Amniotic stem cell (primary cell): ENCODE results near the gene SRPK2.

Source experiments
- DNase-seq: peaks from one replicate; lab custom pipeline; 2025; lab: John Stamatoyannopoulos, UW

Gene SRPK2

DNA sequence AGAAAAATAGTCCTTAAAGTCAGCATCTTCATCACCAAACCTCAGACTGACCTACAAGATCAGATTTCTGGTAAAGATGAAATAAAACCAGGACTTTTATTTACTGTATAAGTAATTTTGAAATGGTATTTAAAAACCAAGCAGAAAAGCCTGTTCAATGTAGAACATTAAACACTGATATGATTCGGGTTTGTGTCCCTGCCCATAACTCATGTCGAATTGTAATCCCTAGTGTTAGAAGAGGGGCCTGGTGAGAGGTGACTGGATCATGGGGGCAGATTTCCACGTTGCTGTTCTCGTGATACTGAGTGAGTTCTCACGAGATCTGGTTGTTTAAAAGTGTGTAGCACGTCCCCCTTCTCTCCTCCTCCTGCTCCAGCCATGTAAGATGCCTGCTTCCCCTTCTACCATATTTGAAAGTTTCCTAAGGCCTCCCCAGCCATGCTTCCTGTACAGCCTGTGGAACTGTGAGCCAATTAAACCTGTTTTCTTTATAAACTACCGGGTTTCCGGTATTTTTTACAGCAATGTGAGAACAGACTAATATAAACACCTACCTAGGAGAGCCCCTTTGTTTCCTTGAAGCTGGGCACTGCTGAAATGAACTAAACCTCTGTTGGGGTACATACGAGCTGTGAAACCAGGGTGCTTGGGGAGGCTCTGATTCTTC lies 254.6 kb downstream of the SRPK2 start:
- no peak for DNase-seq

DNA sequence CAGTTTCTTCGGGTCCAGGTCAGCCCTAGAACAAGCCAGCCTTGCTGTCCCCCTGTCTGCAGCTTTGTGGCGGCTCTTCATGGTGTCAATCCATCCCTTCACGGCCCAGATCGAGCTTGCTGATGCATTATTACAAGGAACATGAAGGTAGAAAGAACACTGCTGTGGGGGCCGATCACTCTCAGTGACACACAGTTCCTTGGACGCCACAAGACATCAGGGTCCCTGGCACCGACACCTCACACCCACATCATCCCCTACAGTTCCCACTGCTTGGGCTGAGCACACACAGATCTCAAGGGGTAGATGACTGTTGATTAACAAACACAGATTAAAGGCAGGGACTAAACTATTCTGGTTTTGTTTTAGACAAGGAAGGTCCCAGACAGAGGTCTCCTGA lies 255.4 kb downstream of the SRPK2 start:
- DNase-seq, result no peak

DNA sequence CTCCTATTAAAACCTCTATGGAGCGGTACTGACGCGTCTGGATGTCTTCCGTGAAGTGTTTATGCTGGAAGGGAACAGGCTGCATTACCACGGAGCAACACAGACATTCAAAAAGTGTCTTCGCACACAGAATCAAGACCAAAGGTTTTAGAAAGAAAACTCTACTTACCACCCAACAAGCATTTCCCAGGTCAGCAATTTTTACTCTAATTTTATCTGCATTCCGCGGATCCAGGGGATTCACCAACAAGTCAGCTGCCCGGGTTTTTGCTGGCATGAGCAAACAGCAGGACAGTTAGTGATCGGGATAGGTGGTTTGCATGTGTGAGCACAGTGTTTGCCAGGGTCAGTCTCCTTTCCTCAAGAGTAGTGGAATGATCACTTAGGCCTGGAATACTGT lies 255.9 kb downstream of the SRPK2 start:
- DNase-seq, result no peak

DNA sequence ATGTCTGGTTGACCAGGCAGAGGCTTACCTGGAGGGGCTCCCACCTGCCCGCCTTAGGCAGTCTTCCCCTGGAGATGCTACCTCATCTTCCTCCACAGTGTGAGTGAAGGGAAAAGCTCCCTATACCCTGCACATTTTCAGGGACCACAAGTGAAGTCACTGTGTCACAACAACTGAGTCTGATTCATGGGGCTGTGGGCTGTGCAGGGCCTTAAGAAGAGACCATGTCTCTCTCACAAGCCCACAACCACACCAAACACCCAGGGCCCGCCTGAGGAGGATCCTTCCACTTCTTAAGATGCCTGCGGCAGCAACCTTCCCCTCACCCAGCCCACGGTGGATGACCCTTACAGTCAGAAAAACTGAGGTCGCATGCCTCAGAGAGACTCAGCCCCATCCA lies 256.4 kb downstream of the SRPK2 start:
- no peak for DNase-seq

DNA sequence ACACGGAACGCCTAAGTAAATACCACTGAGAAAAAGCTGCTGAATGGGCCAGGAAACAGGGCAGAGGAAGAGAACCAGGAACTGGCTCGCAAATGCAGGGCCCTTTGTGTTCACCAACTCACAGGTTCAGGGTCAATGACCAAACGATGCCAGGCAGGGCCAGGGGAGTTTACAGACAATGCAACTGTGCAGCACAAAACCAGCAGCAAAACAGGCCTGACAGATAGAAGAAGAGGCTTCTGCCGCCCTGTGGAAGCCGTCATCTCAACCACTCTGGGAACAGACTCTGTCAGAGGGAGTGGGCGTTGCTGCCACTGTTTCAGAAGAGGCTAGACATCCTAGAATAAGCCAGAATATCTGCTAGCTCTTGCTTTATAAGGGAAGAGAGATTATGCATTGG lies 256.8 kb downstream of the SRPK2 start:
- no peak for DNase-seq

DNA sequence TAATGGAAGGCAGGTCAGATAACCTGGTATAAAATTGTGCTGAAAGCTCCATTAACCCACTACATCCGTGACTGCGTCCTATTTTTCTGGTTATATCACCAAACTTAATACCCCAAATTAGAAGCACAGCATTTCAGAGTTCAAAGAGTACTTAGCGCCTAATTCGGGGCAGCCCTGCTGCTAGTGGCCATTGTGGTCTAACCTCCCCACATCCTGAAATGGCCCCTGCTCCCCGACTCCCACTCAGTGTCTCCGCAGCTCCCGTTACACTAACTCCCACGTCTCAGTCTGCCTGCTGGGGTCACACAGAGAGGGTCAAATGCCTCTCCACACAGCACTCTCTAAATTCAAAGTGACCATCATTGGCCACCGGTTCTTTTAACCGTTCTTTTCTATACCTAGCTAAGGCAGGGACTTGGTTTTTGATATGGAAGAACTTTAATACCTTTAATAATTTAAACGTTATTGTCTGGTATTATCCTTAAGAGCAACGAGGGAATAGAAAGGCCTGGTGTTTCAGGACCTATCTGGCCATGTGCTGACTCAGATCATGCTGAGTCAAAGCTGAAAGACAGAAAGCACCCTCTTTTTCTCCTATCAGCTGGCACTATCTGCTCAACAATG lies 257.6 kb downstream of the SRPK2 start:
- DNase-seq, result no peak

DNA sequence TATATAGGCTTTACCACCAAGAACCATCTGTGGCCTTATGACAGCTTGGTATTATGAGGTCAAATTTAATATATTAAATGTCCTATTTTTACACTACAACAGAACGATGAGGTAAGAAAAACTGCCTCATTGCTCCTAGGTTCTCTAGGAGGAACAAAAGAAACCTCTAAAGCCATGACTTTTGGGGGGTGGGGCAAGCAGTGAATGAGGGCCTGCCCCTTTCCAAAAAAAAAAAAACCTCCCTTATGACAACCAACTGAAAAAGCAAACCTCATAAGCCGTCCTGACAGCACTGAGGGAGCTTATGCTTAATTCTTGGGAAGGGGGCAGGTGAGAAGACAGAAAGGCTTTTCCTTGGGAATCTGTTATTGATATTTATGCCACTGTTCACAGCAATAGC lies 258.1 kb downstream of the SRPK2 start:
- DNase-seq, result no peak

DNA sequence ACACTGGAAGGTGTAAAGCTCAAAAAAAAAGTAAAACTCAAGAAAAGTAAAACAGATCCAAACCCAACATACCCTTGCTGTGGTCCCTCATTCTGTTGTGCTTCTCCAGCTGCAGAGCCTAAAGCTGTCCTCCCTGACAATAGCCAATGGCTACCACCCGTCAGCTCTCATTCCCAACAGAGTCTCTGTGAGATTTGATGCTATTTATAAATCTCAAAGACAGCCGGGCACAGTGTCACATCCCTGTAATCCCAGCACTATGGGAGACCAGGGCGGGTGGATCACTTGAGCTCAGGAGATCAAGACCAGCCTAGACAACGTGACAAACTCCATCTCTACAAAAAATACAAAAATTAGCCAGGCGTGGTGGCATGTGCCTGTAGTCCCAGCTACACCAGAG lies 258.7 kb downstream of the SRPK2 start:
- no peak for DNase-seq

DNA sequence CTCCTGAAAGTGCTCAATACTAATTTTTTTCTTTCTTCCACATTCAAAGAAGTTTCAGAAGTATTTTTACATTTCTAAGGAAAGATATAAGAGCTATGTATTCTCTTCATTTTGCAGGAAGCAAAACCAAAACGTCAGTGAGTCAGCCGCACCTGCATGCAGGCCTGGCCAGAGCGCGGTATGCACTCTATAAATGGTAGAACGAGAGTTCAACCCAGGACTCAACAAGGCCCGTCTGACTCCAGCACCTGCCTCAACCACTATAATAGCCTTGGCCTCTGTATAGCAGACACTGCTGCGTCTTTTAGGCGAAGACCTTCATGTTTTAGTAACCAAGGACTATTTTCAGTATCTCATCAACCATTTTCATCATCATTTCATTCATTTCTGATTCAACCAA lies 261.5 kb downstream of the SRPK2 start:
- no peak for DNase-seq

DNA sequence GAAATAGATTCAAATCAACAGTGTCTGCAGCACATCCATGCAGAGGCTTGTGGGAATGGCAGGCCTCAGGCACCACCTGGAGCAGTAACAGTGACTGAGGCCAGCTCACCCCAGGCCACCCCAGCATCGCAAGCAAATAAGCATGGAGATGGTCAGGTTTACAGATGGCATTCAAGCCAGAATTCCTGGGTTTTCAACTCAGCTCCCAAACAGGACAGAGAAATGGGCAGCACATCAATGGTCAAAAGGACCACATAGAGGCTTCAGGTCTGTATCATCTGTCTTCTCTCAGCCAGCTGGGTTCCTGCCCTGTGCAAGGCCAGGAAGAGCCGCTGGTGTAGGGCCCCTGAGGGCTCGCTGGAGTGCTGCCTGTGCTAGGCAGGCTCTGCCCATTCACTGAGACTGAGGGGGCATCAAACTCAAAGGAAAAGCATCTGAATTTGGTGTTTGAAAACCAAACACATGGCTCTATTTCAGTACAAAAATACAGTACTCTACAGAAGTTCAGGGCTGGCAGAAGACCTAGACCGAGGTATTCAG lies 262.2 kb downstream of the SRPK2 start:
- no peak for DNase-seq

DNA sequence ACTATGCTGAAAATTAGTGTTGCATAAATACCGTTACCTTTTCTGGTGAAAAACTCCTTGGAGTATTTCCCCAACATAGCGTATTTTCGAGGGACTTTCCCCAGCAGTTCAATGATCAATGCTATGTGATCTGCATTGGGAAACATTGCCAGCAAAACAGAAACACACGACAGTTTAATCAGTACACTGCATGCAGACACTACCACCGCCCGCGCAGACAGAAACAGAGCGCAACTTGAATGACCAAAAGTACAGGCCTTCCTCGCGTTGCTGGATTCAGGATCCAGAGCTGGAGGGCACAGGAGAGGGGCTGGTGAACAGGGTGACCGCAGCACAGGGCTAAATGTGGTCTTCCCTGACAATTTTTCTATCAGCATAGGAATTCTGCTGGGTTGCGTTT lies 263.0 kb downstream of the SRPK2 start:
- DNase-seq, result no peak

DNA sequence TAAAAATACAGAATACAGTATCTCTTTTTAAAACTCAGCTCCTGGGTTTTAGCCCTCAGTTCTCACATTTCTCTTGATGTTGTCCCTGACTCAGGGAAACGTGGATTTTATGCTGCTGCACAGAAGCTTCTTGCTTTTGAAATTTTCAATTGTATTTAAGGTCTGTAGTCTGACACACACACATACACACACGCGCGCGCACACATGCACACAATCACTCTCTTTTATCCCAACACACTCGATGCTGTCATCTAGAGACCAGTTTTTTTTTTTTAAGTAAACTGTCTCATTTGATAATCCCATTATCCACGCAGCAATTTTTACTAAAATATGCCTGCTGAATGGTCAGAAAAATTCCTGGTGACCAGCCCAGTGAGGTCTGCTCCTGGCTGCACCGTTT lies 266.1 kb downstream of the SRPK2 start:
- no peak for DNase-seq

DNA sequence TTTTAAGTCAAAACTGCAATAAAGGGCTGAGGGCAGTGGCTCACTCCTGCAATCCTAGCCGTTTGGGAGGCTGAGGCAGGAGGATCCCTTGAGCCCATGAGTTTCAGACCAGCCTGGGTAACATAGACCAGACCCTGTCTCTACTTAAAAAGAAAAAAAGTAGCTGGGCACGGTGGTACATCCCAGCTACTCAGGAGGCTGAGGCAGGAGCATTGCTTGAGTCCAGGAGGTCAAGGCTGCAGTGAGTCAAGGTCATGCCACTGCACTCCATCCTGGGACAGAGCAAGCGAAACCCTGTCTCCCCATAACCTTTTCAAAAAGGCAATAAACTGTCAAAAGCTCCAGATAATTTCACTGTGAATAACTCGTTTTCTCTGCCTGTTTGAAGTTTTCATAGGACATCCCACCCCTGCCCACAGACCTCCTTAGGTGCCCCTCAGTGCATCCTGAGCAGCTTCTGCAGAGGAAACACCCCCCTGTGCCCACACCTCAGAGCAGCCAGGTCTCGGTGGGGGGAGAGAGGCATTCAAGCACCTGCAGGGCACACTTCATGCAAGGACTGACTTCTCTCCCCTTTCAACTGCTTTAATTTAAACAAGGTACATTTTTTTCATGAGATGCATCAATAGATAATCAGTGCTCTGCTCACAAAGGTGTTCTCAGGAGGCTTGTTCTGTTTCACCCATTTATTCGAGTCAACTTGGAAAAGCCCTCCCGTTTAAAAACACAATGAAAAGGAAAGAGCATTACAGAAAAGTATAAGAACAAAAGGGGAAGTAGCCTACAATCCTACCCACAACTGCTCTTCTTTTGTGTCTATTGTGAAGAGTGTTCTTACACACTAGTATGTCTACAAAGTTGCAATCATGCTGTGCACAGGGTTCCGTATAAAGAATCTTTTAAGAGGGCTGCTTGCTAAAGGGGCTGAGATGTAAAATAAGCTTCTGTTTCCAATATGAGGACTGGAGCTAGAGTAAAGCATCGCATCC lies 269.8 kb downstream of the SRPK2 start:
- no peak for DNase-seq

DNA sequence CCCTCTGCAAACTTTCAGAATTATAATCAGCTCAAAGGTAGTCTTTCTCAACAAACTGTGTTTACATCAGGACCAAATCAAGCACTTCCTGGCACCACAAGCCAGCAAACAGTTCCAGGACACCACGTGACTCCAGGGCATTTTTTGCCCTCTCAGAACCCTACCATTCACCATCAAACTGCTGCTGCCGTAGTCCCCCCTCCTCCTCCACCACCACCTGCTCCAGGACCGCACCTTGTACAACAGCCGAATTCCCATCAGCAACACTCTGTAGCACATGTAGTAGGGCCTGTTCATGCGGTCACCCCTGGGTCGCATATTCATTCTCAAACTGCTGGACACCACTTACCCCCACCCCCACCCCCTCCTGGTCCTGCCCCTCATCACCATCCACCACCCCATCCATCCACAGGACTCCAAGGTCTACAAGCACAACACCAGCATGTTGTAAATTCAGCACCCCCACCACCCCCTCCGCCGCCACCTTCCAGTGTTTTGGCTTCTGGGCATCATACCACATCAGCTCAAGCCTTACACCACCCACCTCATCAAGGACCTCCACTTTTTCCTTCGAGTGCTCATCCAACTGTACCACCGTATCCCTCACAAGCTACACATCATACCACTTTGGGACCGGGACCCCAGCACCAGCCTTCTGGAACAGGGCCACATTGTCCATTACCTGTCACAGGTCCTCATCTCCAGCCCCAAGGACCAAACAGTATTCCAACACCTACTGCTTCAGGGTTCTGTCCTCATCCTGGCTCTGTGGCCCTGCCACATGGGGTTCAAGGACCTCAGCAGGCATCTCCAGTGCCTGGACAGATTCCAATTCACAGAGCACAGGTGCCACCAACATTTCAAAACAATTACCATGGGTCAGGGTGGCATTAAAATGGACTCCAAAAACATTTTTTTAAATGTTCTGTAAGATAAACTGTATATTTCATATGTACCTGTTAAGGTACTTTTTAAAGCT lies 276.0 kb downstream of the SRPK2 start:
- DNase-seq, result no peak

DNA sequence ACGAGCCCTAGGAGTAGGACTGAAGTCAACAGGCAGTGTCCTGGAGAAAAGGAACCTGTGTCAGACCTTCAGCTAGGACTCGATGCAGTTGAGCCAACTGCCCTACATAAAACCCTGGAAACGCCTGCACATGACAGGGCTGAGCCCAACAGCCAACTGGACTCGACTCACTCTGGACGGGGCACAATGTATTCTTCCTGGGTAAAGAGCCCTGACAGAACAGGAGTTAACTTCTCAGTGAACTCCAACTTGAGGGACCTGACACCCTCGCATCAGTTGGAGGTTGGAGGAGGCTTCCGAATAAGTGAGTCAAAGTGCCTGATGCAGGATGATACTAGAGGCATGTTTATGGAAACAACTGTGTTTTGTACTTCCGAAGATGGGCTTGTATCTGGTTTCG lies 281.3 kb downstream of the SRPK2 start:
- no peak for DNase-seq

DNA sequence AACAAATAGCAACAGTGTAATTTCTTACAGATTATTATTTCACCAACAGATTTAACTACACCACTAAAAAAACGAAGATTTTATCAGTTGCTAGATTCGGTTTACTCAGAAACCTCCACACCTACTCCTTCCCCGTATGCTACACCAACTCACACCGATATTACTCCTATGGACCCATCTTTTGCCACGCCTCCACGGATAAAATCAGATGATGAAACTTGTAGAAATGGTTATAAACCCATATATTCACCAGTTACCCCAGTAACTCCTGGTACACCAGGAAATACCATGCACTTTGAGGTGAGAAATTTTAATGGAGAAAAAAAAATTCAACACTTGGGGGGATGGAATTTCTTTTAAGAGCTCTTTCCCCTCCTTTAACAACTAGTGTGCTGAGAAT lies 282.2 kb downstream of the SRPK2 start:
- no peak for DNase-seq

DNA sequence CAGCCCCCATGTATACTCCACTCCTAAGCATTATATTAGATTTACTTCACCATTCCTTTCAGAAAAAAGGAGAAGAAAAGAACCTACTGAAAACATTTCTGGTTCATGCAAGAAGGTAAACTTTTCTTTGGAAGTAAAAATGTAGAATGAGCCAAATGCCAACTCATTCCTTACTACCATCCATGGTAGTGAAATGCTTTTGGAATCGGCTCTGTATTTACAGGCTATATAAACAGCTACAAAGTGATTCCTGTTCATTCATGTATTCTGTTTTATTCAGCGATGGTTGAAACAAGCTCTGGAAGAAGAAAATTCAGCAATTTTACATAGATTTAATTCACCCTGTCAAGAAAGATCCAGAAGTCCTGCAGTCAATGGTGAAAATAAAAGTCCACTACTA lies 283.1 kb downstream of the SRPK2 start:
- no peak for DNase-seq

DNA sequence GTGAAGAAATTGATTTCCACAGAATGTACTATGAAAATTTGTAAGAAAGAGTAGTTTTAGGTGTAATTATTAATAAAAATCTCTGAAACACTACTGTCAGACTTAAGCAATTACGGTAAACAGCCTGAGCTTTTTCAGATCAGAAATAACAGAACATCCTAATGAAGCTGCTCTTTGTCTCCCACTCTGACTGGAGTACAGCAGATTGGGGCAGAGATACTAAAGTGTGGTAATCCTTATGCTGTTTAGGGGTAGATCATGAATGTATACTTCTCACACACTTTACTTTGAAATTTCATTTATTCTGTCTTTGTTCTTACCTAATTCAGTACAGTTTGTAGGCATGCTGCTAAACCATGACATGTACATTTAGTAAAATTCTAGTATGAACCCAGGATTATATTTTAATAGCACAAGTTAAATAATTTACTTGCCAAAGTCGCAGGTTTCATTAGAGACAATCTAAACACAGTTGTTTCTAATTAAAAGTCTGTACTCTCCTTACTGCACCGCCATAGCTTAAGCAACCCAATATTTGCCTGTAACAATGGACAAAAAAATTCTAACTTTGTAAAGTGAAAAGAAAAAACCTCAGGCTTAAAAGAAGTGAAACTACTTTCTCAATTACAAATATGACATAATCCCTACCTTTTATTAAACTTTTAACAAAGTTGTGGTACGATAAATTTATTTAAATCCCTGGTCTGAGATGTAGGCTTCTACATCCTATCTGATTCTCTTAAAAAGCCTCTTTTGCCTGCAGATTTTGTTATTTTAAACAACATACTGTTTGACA lies 286.0 kb downstream of the SRPK2 start:
- DNase-seq, result no peak

DNA sequence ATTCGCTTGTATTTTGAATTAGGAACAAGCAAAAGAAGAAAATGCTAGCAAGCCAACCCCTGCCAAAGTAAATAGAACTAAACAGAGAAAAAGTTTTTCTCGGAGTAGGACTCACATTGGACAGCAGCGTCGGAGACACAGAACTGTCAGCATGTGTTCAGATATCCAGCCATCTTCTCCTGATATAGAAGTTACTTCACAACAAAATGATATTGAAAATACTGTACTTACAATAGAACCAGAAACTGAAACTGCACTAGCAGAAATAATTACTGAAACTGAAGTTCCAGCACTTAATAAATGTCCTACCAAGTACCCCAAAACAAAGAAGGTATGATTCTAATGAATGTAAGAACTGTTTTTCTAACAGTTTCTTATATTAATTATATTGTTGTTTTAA lies 286.9 kb downstream of the SRPK2 start:
- DNase-seq, result no peak

DNA sequence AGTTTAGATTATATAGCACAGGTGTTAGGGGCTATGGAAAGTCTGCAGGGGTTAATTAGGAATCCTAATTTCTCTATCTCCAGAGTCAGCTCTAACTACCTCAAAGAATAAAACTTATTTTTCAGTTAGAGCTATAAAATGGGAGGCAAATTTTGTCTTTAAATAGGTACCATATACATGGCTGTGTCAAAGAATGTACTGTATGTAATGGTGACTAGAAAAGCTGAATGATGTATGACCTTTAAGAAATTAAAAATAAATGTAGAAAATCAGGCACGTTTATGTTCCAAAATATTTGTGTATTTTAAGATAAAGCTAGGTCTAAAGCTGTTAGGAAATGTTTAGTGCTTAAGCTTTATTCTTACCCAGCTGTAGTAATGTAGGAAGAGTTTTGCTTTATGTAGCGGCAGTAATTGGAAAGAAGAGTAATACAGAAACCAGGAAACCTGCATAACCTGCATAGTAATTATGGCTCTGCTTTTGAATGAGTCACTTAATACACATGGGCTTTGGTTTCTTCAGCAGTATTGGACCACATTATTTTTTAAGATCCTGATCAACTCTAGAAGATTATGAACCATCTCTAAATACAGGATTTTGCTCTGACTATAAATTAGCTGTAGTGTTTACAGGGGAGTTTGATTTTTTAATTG lies 289.7 kb downstream of the SRPK2 start:
- no peak for DNase-seq
